GM18511 (cell line): ENCODE measurements around the gene ACACB.

Source experiments
- ATAC-seq: cut with Tn5 transposase; IDR thresholded peaks from one replicate; pipeline ENCODE4 v1.9.1; 2021; ENCODE audit warnings: mild to moderate bottlenecking, moderate library complexity; ENCODE audit not compliant: unreplicated experiment

ACACB gene

GRCh38 chr12:109109746-109110350 lies 6.5 kb upstream of the ACACB start:
- no peak for ATAC-seq

GRCh38 chr12:109110988-109111495 lies 5.3 kb upstream of the ACACB start:
- peak; percentile 60 for ATAC-seq

GRCh38 chr12:109112720-109113465 lies 3.5 kb upstream of the ACACB start:
- ATAC-seq, result no peak

GRCh38 chr12:109113661-109114321 lies 2.6 kb upstream of the ACACB start:
- ATAC-seq, result no peak

GRCh38 chr12:109114644-109115043 lies 1.7 kb upstream of the ACACB start:
- ATAC-seq, result no peak

- no peak for ATAC-seq
Measured at GRCh38 chr12:109115404-109115757, 1.0 kb upstream of the ACACB start.

GRCh38 chr12:109116611-109116949 lies 193 bp downstream of the ACACB start:
- ATAC-seq, result no peak

- ATAC-seq, result no peak
Measured at GRCh38 chr12:109120095-109120494, 3.7 kb downstream of the ACACB start.

- no peak for ATAC-seq
Measured at GRCh38 chr12:109120557-109120956, 4.2 kb downstream of the ACACB start.

GRCh38 chr12:109121346-109121880 lies 5.0 kb downstream of the ACACB start:
- ATAC-seq, result no peak

GRCh38 chr12:109124878-109125648 lies 8.7 kb downstream of the ACACB start:
- no peak for ATAC-seq

GRCh38 chr12:109125791-109126190 lies 9.4 kb downstream of the ACACB start:
- no peak for ATAC-seq

- no peak for ATAC-seq
Measured at GRCh38 chr12:109126784-109127183, 10.4 kb downstream of the ACACB start.

- no peak for ATAC-seq
Measured at GRCh38 chr12:109127533-109128242, 11.3 kb downstream of the ACACB start.

- ATAC-seq, result no peak
Measured at GRCh38 chr12:109130297-109131153, 14.1 kb downstream of the ACACB start.

GRCh38 chr12:109131154-109132050 lies 15.0 kb downstream of the ACACB start:
- no peak for ATAC-seq

- ATAC-seq, result no peak
Measured at GRCh38 chr12:109134186-109134917, 18.0 kb downstream of the ACACB start.

GRCh38 chr12:109137055-109137454 lies 20.7 kb downstream of the ACACB start:
- no peak for ATAC-seq
